Hepatocyte (in vitro differentiated cells): ENCODE results near the gene TNFRSF1A.

Experiments
- CTCF ChIP-seq: fragments of 200-600 bp; sonication (generic); IDR thresholded peaks from 2 replicates; pipeline ENCODE4 v1.5.1; 2016; ENCODE audit warnings: antibody characterized with exemption, mild to moderate bottlenecking; ENCODE audit not compliant: poor library complexity
- EZH2phosphoT487 ChIP-seq: fragments of 200-600 bp; sonication (generic); IDR thresholded peaks from one replicate; pipeline ENCODE4 v1.6.1; 2018; ENCODE audit warnings: antibody characterized with exemption, mild to moderate bottlenecking, low read depth, moderate library complexity; ENCODE audit not compliant: unreplicated experiment, severe bottlenecking

- TF ChIP-seq EZH2phosphoT487 (no peak), CTCF (no peak)
Measured at GRCh38 chr12:6370576-6370935, 28.7 kb upstream of the TNFRSF1A start.
